WERI-Rb-1 (cell line): Measurements from ENCODE around the gene PDK4.

Experiments used
- DNase-seq: peaks from one replicate; pipeline ENCODE4 v3.0.0-alpha.2; 2020
- H3K27ac ChIP-seq: fragments of 250-450 bp; sonication (Bioruptor Pico); 2 replicates; pipeline ENCODE4 v1.5.1; 2020; ENCODE audit warnings: mild to moderate bottlenecking, moderate library complexity
- H3K27me3 ChIP-seq: fragments of 250-450 bp; sonication (Bioruptor Pico); 2 replicates; pipeline ENCODE4 v1.5.1; 2021; ENCODE audit warnings: mild to moderate bottlenecking, low read depth, moderate library complexity; ENCODE audit not compliant: insufficient read depth, severe bottlenecking
- H3K36me3 ChIP-seq: fragments of 250-450 bp; sonication (Bioruptor Pico); 2 replicates; pipeline ENCODE4 v1.5.1; 2020; ENCODE audit warnings: mild to moderate bottlenecking, moderate library complexity
- H3K4me3 ChIP-seq: 2 replicates; pipeline ENCODE4 v1.5.1; 2011; ENCODE audit warnings: low read depth, mild to moderate bottlenecking, control low read depth, low read length
- H3K9me3 ChIP-seq: fragments of 250-450 bp; sonication (Bioruptor Pico); 2 replicates; pipeline ENCODE4 v1.5.1; 2021; ENCODE audit warnings: mild to moderate bottlenecking, moderate library complexity; ENCODE audit not compliant: severe bottlenecking
- CTCF ChIP-seq: IDR thresholded peaks from 2 replicates; pipeline ENCODE4 v1.5.1; 2011; ENCODE audit warnings: low read depth, mild to moderate bottlenecking, control low read depth, inconsistent platforms, low read length

Gene PDK4

GRCh38 chr7:95534796-95535195, 61.5 kb downstream of the PDK4 start:
- no peak for TF ChIP-seq CTCF
- no peak overlapping the region for H3K27ac ChIP-seq
- H3K27me3 ChIP-seq, result no peaks in the 10 kb centered on the region
- H3K9me3 ChIP-seq, result no peaks in the 10 kb centered on the region
- no peak overlapping the region for H3K4me3 ChIP-seq
- no peaks in the 10 kb centered on the region for H3K36me3 ChIP-seq
- no peak for DNase-seq
